ENCODE results near the gene FZR1.

FZR1 gene

GRCh38 chr19:3492131-3492839 lies 13.8 kb upstream of the FZR1 start:
- H3K36me3 ChIP-seq (ENCODE audit: low read length): no peaks in the 10 kb centered on the region
- H3F3A ChIP-seq (ENCODE audit: insufficient read depth): no peaks in the 10 kb centered on the region
- H3K4me2 ChIP-seq (ENCODE audit: low read depth, low read length, poor library complexity, severe bottlenecking): no peak overlapping the region

GRCh38 chr19:3492919-3493318 lies 13.2 kb upstream of the FZR1 start:
- no peaks in the 10 kb centered on the region for H3K36me3 ChIP-seq (ENCODE audit: low read length)
- TF ChIP-seq EZH2phosphoT487 (conservative IDR thresholded peaks at IDR 0.05; ENCODE audit: low read length) (no peak), CTCF (IDR thresholded peaks at IDR 0.05; ENCODE audit: insufficient read depth, low read length, poor library complexity, severe bottlenecking) (no peak)

More at GRCh38 chr19:3492131-3492839, 13.8 kb upstream of the FZR1 start:
- Histone ChIP-seq H3K9me3 (ENCODE audit: insufficient read depth, low read length) (no peaks in the 10 kb centered on the region), H2AFZ (ENCODE audit: low read depth, low read length, severe bottlenecking) (no peak overlapping the region), H3K9ac (ENCODE audit: low read length) (no peak overlapping the region), H3K27ac (ENCODE audit: low read depth, low read length) (no peak overlapping the region), H3K27me3 (ENCODE audit: low read length) (no peaks in the 10 kb centered on the region), H3K79me2 (ENCODE audit: insufficient read depth, low read length) (peaks cover 5% of the 10 kb centered on the region; the same call in 1 of the 2 replicates), H3K4me3 (ENCODE audit: insufficient read depth, low read length, poor library complexity, severe bottlenecking) (no peak overlapping the region), H3K9me2 (replicated peaks; ENCODE audit: insufficient read depth, low read length) (no peaks in the 10 kb centered on the region), H4K20me1 (ENCODE audit: low read depth, low read length) (no peaks in the 10 kb centered on the region)
- TF ChIP-seq CTCF (IDR thresholded peaks at IDR 0.05; ENCODE audit: insufficient read depth, low read length, poor library complexity, severe bottlenecking) (no peak), EZH2phosphoT487 (conservative IDR thresholded peaks at IDR 0.05; ENCODE audit: low read length) (no peak)

GRCh38 chr19:3493651-3494050 lies 12.5 kb upstream of the FZR1 start:
- H3K27me3 ChIP-seq (ENCODE audit: low read length): no peaks in the 10 kb centered on the region
- H4K20me1 ChIP-seq (ENCODE audit: low read depth, low read length): no peaks in the 10 kb centered on the region
- no peak overlapping the region for H3K4me2 ChIP-seq (ENCODE audit: low read depth, low read length, poor library complexity, severe bottlenecking)
- H3K9me3 ChIP-seq (ENCODE audit: insufficient read depth, low read length): no peaks in the 10 kb centered on the region
- no peaks in the 10 kb centered on the region for H3K9me2 ChIP-seq (replicated peaks; ENCODE audit: insufficient read depth, low read length)
- TF ChIP-seq EZH2phosphoT487 (conservative IDR thresholded peaks at IDR 0.05; ENCODE audit: low read length) (no peak), CTCF (IDR thresholded peaks at IDR 0.05; ENCODE audit: insufficient read depth, low read length, poor library complexity, severe bottlenecking) (no peak)
- H3K9ac ChIP-seq (ENCODE audit: low read length): no peak overlapping the region
- no peaks in the 10 kb centered on the region for H3K36me3 ChIP-seq (ENCODE audit: low read length)
- no peak overlapping the region for H3K4me3 ChIP-seq (ENCODE audit: insufficient read depth, low read length, poor library complexity, severe bottlenecking)
- H3K79me2 ChIP-seq (ENCODE audit: insufficient read depth, low read length): peaks cover 14% of the 10 kb centered on the region
- H2AFZ ChIP-seq (ENCODE audit: low read depth, low read length, severe bottlenecking): no peak overlapping the region
- no peak overlapping the region for H3K27ac ChIP-seq (ENCODE audit: low read depth, low read length)
- H3F3A ChIP-seq (ENCODE audit: insufficient read depth): no peaks in the 10 kb centered on the region

More at GRCh38 chr19:3492919-3493318, 13.2 kb upstream of the FZR1 start:
- Histone ChIP-seq H3K27me3 (ENCODE audit: low read length) (no peaks in the 10 kb centered on the region), H3K9me3 (ENCODE audit: insufficient read depth, low read length) (no peaks in the 10 kb centered on the region), H3F3A (ENCODE audit: insufficient read depth) (no peaks in the 10 kb centered on the region), H2AFZ (ENCODE audit: low read depth, low read length, severe bottlenecking) (no peak overlapping the region), H3K4me2 (ENCODE audit: low read depth, low read length, poor library complexity, severe bottlenecking) (no peak overlapping the region), H3K9me2 (replicated peaks; ENCODE audit: insufficient read depth, low read length) (no peaks in the 10 kb centered on the region), H4K20me1 (ENCODE audit: low read depth, low read length) (no peaks in the 10 kb centered on the region), H3K4me3 (ENCODE audit: insufficient read depth, low read length, poor library complexity, severe bottlenecking) (no peak overlapping the region), H3K9ac (ENCODE audit: low read length) (no peak overlapping the region), H3K79me2 (ENCODE audit: insufficient read depth, low read length) (peaks cover 12% of the 10 kb centered on the region), H3K27ac (ENCODE audit: low read depth, low read length) (no peak overlapping the region)
